ENCODE results near the gene CNGA4. TPM values are rescaled to one million over a fixed set of nuclear protein-coding genes. Genes with fewer than 3 reads are reported as not detected.

The CNGA4 gene
- total and polyA plus RNA-seq, 3 donors from 2014 or later: 7.9 to 14.4 (median 9.1) TPM

DNA sequence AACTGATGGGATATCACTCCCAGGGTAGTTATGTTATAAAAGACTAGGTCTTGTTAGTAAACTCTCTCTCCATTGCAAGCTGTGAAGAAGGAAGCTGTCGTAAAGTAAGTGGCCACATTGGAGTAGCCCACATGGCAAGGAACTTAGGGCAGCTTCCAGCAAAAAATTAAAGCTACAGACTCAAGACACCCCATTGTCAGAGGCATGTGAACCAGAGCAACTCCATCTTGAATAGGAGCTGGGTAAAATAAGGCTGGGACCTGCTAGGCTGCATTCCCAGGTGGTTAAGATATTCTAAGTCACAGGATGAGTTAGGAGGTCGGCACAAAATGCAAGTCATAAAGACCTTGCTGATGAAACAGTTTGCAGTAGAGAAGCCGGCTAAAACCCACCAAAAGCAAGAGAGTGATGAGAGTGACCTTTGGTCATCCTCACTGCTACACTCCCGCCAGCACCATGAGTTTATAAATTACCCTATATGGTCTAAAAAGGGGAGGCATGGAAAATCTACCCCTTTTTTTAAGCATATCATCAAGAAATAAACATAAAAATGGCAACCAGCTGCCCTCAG, 44.6 kb downstream of the CNGA4 start:
- Histone ChIP-seq H3K9me3 (no peaks in the 10 kb centered on the region), H3K27ac (no peak overlapping the region), H3K36me3 (ENCODE audit: low read depth, missing control alignments) (no peaks in the 10 kb centered on the region), H3K27me3 (no peaks in the 10 kb centered on the region), H3K4me1 (no peaks in the 10 kb centered on the region), H3K4me3 (no peak overlapping the region)
- no peak for TF ChIP-seq POLR2A (IDR thresholded peaks at IDR 0.05)
- TF ChIP-seq, protein P1, sequence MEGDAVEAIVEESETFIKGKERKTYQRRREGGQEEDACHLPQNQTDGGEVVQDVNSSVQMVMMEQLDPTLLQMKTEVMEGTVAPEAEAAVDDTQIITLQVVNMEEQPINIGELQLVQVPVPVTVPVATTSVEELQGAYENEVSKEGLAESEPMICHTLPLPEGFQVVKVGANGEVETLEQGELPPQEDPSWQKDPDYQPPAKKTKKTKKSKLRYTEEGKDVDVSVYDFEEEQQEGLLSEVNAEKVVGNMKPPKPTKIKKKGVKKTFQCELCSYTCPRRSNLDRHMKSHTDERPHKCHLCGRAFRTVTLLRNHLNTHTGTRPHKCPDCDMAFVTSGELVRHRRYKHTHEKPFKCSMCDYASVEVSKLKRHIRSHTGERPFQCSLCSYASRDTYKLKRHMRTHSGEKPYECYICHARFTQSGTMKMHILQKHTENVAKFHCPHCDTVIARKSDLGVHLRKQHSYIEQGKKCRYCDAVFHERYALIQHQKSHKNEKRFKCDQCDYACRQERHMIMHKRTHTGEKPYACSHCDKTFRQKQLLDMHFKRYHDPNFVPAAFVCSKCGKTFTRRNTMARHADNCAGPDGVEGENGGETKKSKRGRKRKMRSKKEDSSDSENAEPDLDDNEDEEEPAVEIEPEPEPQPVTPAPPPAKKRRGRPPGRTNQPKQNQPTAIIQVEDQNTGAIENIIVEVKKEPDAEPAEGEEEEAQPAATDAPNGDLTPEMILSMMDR (IDR thresholded peaks at IDR 0.05): no peak
- 77 to 81% methylated on average over 4 of the region's 4 CpGs for WGBS, 2 donors
- intact Hi-C loops (cut with DNase I; ENCODE audit: low total_unique reads): no loop called here
- DNase-seq: no peak

DNA sequence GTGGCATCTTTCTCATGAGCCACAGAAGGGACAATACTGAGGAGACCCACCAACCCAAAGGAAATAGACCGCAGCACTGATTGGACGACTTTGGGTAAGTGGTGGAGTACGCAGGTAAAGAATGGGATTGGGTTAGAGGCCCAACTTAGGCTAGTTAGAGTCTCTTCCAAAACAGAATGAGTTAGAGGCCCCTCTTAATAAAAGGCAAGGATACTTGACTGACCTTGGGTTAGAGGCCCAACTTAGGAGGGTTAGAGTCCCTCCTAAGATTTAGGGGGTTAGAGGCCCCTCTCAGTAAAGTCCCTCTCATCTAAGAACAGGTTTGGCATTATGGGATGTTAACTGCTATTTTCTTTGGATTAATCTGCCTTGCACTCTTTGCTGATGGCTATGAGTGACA, 45.4 kb downstream of the CNGA4 start:
- intact Hi-C loops (cut with DNase I; ENCODE audit: low total_unique reads): no loop called here
- DNase-seq: no peak
- Histone ChIP-seq H3K9me3 (no peaks in the 10 kb centered on the region), H3K36me3 (ENCODE audit: low read depth, missing control alignments) (no peaks in the 10 kb centered on the region), H3K27me3 (no peaks in the 10 kb centered on the region), H3K27ac (no peak overlapping the region), H3K4me1 (no peaks in the 10 kb centered on the region), H3K4me3 (no peak overlapping the region)
- whole genome bisulfite sequencing, 2 donors: 97 to 100% methylated on average over 3 of the region's 3 CpGs
- TF ChIP-seq, protein P1 (IDR thresholded peaks at IDR 0.05): no peak
- TF ChIP-seq POLR2A (IDR thresholded peaks at IDR 0.05): no peak

DNA sequence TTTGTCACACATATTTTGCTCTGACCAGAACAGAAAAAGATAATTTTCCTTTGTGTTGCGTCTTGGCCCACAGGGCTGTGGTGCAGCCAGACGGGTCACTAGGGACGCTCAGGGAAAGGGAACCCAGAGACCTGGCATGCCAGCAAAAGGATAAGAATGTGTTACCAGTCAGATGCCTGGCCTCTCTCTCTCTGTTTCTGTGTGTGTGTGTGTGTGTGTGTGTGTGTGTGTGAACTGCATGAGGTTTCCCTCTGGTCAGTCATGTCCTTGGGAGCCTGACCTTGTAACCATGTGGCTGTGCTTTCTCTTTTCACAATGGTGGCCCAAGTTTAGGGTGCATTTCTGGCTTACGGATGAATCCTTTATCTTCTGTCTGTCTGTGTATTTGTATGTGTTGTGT, 46.1 kb downstream of the CNGA4 start:
- H3K4me1 ChIP-seq: no peaks in the 10 kb centered on the region
- H3K27ac ChIP-seq: no peak overlapping the region
- H3K27me3 ChIP-seq: no peaks in the 10 kb centered on the region
- H3K9me3 ChIP-seq: no peaks in the 10 kb centered on the region
- no peak overlapping the region for H3K4me3 ChIP-seq
- no peak for TF ChIP-seq POLR2A (IDR thresholded peaks at IDR 0.05)
- TF ChIP-seq, protein P1 (IDR thresholded peaks at IDR 0.05): no peak
- intact Hi-C loops (cut with DNase I; ENCODE audit: low total_unique reads): no loop called here
- 71 to 75% methylated on average over 4 of the region's 4 CpGs for WGBS, 2 donors
- no peaks in the 10 kb centered on the region for H3K36me3 ChIP-seq (ENCODE audit: low read depth, missing control alignments)
- DNase-seq: no peak

Other genes with a start within 250 kb of the CNGA4 start
- gene OR56A4, start 232.1 kb upstream of the CNGA4 start, total RNA-seq: under 1 TPM in 1 of 2 donors, not detected in 1; 0.55 TPM
- gene OR56A4, start 232.1 kb upstream of the CNGA4 start, polyA plus RNA-seq (ENCODE audit: insufficient read depth, low read depth, low replicate concordance): not detected
- under 1 TPM; 0.06 to 0.16 TPM for gene OR56A1, start 208.3 kb upstream of the CNGA4 start, total RNA-seq
- not detected for gene OR56A1, start 208.3 kb upstream of the CNGA4 start, polyA plus RNA-seq (ENCODE audit: insufficient read depth, low read depth, low replicate concordance)
- gene OR56B4, start 131.4 kb upstream of the CNGA4 start, total RNA-seq: not detected
- gene OR56B4, start 131.4 kb upstream of the CNGA4 start, polyA plus RNA-seq (ENCODE audit: insufficient read depth, low read depth, low replicate concordance): not detected
- gene OR52B2, start 68.8 kb upstream of the CNGA4 start, total RNA-seq: under 1 TPM in 1 of 2 donors, not detected in 1; 0.68 TPM
- not detected for gene OR52B2, start 68.8 kb upstream of the CNGA4 start, polyA plus RNA-seq (ENCODE audit: insufficient read depth, low read depth, low replicate concordance)
- not detected for gene OR52W1, start 39.9 kb upstream of the CNGA4 start, total RNA-seq
- gene OR52W1, start 39.9 kb upstream of the CNGA4 start, polyA plus RNA-seq (ENCODE audit: insufficient read depth, low read depth, low replicate concordance): not detected
- 10 to 100 TPM; 10.1 to 38.5 TPM for gene C11orf42, start 33.5 kb upstream of the CNGA4 start, total RNA-seq
- 28.9 TPM for gene C11orf42, start 33.5 kb upstream of the CNGA4 start, polyA plus RNA-seq (ENCODE audit: insufficient read depth, low read depth, low replicate concordance)
- gene FHIP1B, start 4.5 kb upstream of the CNGA4 start, total RNA-seq: 100 to 1,000 TPM; 134 to 156 TPM
- gene FHIP1B, start 4.5 kb upstream of the CNGA4 start, polyA plus RNA-seq (ENCODE audit: insufficient read depth, low read depth, low replicate concordance): 98.3 TPM
- under 1 TPM; 0.37 to 0.63 TPM for gene CCKBR, start 20.7 kb downstream of the CNGA4 start, total RNA-seq
- gene CCKBR, start 20.7 kb downstream of the CNGA4 start, polyA plus RNA-seq (ENCODE audit: insufficient read depth, low read depth, low replicate concordance): 0.47 TPM
- gene CAVIN3, start 81.4 kb downstream of the CNGA4 start, total RNA-seq: 100 to 1,000 TPM; 103 to 177 TPM
- 237 TPM for gene CAVIN3, start 81.4 kb downstream of the CNGA4 start, polyA plus RNA-seq (ENCODE audit: insufficient read depth, low read depth, low replicate concordance)
- 10 to 100 TPM; 30.4 to 41.2 TPM for gene SMPD1, start 151.4 kb downstream of the CNGA4 start, total RNA-seq
- gene SMPD1, start 151.4 kb downstream of the CNGA4 start, polyA plus RNA-seq (ENCODE audit: insufficient read depth, low read depth, low replicate concordance): 27.4 TPM
- gene APBB1, start 180.0 kb downstream of the CNGA4 start, total RNA-seq: 10 to 100 TPM; 42.6 to 57.3 TPM
- gene APBB1, start 180.0 kb downstream of the CNGA4 start, polyA plus RNA-seq (ENCODE audit: insufficient read depth, low read depth, low replicate concordance): 43.7 TPM
- gene HPX, start 201.9 kb downstream of the CNGA4 start, total RNA-seq: 1 to 10 TPM; 2.7 to 4.2 TPM
- 3.1 TPM for gene HPX, start 201.9 kb downstream of the CNGA4 start, polyA plus RNA-seq (ENCODE audit: insufficient read depth, low read depth, low replicate concordance)
- 10 to 100 TPM; 29.4 TPM for gene TRIM3, start 234.9 kb downstream of the CNGA4 start, total RNA-seq
- gene TRIM3, start 234.9 kb downstream of the CNGA4 start, polyA plus RNA-seq (ENCODE audit: insufficient read depth, low read depth, low replicate concordance): 15.0 TPM
- 10 to 100 TPM; 70.2 to 80.1 TPM for gene ARFIP2, start 242.2 kb downstream of the CNGA4 start, total RNA-seq
- 56.1 TPM for gene ARFIP2, start 242.2 kb downstream of the CNGA4 start, polyA plus RNA-seq (ENCODE audit: insufficient read depth, low read depth, low replicate concordance)
- 10 to 100 TPM; 49.1 to 55.1 TPM for gene TIMM10B, start 242.4 kb downstream of the CNGA4 start, total RNA-seq
- 37.0 TPM for gene TIMM10B, start 242.4 kb downstream of the CNGA4 start, polyA plus RNA-seq (ENCODE audit: insufficient read depth, low read depth, low replicate concordance)

Data from testis (tissue), 3 donors.